ENCODE measurements around the gene GRM8.

DNA sequence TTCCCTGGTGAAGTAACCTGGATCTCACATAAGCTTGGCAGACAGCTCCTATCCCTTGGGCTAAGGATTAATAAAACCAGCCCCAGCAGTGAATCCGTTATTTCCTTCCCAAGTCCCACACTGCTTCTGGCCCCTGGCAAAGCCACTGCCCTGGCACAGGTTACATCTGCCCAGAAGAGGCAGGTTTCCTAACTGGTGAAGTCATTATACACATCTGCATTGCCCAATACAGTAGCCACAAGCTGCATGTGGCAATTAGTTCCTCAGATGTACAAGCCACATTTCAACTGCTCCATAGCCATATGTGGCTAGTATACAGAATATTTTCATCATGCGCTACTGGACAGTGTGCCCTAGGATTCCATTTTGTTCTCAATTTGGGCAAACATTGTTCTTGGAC lies 273.0 kb downstream of the GRM8 start:
- TF ChIP-seq, protein P1, sequence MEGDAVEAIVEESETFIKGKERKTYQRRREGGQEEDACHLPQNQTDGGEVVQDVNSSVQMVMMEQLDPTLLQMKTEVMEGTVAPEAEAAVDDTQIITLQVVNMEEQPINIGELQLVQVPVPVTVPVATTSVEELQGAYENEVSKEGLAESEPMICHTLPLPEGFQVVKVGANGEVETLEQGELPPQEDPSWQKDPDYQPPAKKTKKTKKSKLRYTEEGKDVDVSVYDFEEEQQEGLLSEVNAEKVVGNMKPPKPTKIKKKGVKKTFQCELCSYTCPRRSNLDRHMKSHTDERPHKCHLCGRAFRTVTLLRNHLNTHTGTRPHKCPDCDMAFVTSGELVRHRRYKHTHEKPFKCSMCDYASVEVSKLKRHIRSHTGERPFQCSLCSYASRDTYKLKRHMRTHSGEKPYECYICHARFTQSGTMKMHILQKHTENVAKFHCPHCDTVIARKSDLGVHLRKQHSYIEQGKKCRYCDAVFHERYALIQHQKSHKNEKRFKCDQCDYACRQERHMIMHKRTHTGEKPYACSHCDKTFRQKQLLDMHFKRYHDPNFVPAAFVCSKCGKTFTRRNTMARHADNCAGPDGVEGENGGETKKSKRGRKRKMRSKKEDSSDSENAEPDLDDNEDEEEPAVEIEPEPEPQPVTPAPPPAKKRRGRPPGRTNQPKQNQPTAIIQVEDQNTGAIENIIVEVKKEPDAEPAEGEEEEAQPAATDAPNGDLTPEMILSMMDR (IDR thresholded peaks at IDR 0.05): no peak
- TF ChIP-seq POLR2AphosphoS5 (IDR thresholded peaks at IDR 0.05): no peak

All from suprapubic skin (tissue), 3 donors.